Tibial nerve (tissue), 4 donors: ENCODE measurements around the gene PKP1. TPM values are rescaled to one million over a fixed set of nuclear protein-coding genes. Genes with fewer than 3 reads are reported as not detected.

Experiments
- DNase-seq, 2 donors: peaks; one replicate each; pipeline ENCODE4 v3.0.0-alpha.2; 2019; ENCODE audit warnings: low spot score in 2 of 2
- H3K27ac ChIP-seq, 4 donors: fragments of 200-600 bp; sonication (generic) in 3 of 4; one replicate each; pipeline ENCODE4 v1.5.1; 2017 to 2019; ENCODE audit warnings: mild to moderate bottlenecking in 1 of 4
- H3K27me3 ChIP-seq, 2 donors: fragments of 200-600 bp; sonication (generic) in 1 of 2; one replicate each; pipeline versions ENCODE4 v1.5.1 to v1.6.0; 2017 to 2019
- H3K36me3 ChIP-seq, 3 donors: fragments of 200-600 bp; sonication (generic); one replicate each; pipeline ENCODE4 v1.5.1; 2018 to 2019
- H3K4me1 ChIP-seq, 4 donors: fragments of 200-600 bp; sonication (generic) in 3 of 4; one replicate each; pipeline ENCODE4 v1.5.1; 2017 to 2019
- H3K4me3 ChIP-seq, 4 donors: fragments of 200-600 bp; sonication (generic) in 3 of 4; one replicate each; pipeline ENCODE4 v1.5.1; 2017 to 2019; ENCODE audit warnings: mild to moderate bottlenecking in 1 of 4, moderate library complexity in 1 of 4
- H3K9me3 ChIP-seq, 4 donors: fragments of 200-600 bp; sonication (generic) in 3 of 4; one replicate each; pipeline ENCODE4 v1.5.1; 2017 to 2019
- EP300 ChIP-seq, 2 donors: sonication (generic); formaldehyde crosslinking; IDR thresholded peaks; one replicate each; pipeline ENCODE4 v1.6.1; 2017; ENCODE audit warnings: antibody characterized with exemption in 2 of 2, mild to moderate bottlenecking in 1 of 2
- POLR2A ChIP-seq, 2 donors: fragments of 450-650 bp; IDR thresholded peaks; one replicate each; pipeline ENCODE4 v1.6.1; 2017; ENCODE audit warnings: antibody characterized with exemption in 2 of 2, mild to moderate bottlenecking in 2 of 2, moderate library complexity in 2 of 2
- WGBS, 2 donors: methylation state at CpG; one replicate each; pipeline ENCODE4 v1.1.5; 2018; 5-methylcytosine and 5-hydroxymethylcytosine counted together
- total RNA-seq, 4 donors: library from RNA; depleted of rRNA; stranded (reverse); fragments of >200 nt; gene quantifications; one replicate each; pipeline ENCODE4 v1.1.0, GENCODE V29; 2016
- TF ChIP-seq, protein P1 (sequence below), 5 experiments: fragments of 200-600 bp in 3 of 5; fragments of 450-650 bp in 2 of 5; sonication (generic) in 3 of 5; IDR thresholded peaks; one replicate each; pipeline ENCODE4 v1.5.1; 2016 to 2019; ENCODE audit warnings: antibody characterized with exemption in 5 of 5, mild to moderate bottlenecking in 3 of 5, moderate library complexity in 2 of 5

The PKP1 gene
- total RNA-seq, 4 donors from 2014 or later, result 0.22 to 0.90 (median 0.39) TPM; not detected in 1

DNA sequence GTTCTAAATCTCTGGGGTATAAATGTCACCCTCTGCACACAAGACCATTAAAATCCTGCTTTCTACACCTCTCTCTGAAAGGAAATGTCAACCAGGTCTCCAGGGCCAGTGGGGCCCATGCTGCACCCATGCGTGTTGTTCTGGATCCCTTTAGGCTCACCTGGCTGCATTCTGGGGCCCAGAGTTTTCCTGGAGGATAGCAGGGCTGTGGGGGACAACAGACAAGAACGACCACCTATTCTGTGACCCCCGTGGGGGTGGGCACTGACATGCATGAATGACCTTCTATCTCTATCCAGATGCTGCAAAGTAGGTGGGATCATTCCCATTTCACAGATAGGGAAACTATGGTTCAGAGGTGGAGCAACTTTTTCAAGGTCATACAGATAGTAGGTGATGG lies 52.6 kb downstream of the PKP1 start:
- Histone ChIP-seq H3K4me3 (no peak overlapping the region), H3K9me3 (no peaks in the 10 kb centered on the region), H3K27ac (no peak overlapping the region), H3K4me1 (no peaks in the 10 kb centered on the region), H3K36me3 (no peaks in the 10 kb centered on the region), H3K27me3 (no peaks in the 10 kb centered on the region)
- no peak for DNase-seq
- TF ChIP-seq EP300 (IDR thresholded peaks at IDR 0.05) (no peak), POLR2A (IDR thresholded peaks at IDR 0.05) (no peak)
- TF ChIP-seq, protein P1, sequence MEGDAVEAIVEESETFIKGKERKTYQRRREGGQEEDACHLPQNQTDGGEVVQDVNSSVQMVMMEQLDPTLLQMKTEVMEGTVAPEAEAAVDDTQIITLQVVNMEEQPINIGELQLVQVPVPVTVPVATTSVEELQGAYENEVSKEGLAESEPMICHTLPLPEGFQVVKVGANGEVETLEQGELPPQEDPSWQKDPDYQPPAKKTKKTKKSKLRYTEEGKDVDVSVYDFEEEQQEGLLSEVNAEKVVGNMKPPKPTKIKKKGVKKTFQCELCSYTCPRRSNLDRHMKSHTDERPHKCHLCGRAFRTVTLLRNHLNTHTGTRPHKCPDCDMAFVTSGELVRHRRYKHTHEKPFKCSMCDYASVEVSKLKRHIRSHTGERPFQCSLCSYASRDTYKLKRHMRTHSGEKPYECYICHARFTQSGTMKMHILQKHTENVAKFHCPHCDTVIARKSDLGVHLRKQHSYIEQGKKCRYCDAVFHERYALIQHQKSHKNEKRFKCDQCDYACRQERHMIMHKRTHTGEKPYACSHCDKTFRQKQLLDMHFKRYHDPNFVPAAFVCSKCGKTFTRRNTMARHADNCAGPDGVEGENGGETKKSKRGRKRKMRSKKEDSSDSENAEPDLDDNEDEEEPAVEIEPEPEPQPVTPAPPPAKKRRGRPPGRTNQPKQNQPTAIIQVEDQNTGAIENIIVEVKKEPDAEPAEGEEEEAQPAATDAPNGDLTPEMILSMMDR (IDR thresholded peaks at IDR 0.05), result no peak
- 76 to 91% methylated on average over 3 of the region's 3 CpGs for WGBS, 2 donors

DNA sequence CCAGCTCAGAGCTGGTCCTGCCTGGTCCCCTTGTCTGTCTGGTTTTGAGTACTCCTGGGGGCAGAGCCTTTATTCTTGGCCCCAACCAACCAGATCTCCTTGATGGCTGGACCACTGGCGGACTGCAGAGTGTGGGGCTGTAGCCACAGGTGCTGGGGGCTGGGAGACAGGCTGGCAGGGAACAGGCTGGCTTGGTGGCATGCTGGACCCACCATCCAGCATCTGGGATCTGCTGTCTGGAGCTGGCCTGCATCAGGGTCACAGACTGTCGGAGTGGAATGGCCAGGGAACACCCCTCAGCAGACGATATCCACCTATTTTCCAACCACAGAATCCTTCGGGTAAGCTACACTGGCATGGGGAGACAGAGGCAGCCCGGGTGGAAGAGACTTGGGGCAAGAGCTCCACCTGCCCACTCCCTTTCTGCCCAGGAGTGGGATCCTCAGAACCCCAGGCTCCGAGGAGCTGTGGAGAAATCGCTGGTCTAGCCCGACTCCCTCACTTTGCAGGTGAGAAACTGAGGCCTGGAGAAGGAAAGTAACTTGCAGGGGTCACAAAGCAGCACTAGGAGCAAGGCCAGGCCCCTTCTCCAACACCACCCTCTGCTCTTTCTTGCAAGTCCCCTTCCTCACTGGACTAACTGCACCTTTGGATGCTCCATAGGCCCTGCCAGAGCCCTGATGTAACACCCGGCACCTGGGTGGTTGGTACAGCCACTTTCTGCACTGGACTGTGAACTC lies 53.6 kb downstream of the PKP1 start:
- no peak for DNase-seq
- Histone ChIP-seq H3K36me3 (no peaks in the 10 kb centered on the region), H3K4me3 (no peak overlapping the region), H3K4me1 (no peaks in the 10 kb centered on the region), H3K9me3 (peaks cover 0 to 9% (median 0%) of the 10 kb centered on the region in 4 donors), H3K27me3 (no peaks in the 10 kb centered on the region), H3K27ac (no peak overlapping the region)
- WGBS, 2 donors, result 92 to 96% methylated on average over 8 to 9 of the region's 9 CpGs
- TF ChIP-seq, protein P1 (IDR thresholded peaks at IDR 0.05), result no peak
- TF ChIP-seq EP300 (IDR thresholded peaks at IDR 0.05), result no peak
- no peak for TF ChIP-seq POLR2A (IDR thresholded peaks at IDR 0.05)

DNA sequence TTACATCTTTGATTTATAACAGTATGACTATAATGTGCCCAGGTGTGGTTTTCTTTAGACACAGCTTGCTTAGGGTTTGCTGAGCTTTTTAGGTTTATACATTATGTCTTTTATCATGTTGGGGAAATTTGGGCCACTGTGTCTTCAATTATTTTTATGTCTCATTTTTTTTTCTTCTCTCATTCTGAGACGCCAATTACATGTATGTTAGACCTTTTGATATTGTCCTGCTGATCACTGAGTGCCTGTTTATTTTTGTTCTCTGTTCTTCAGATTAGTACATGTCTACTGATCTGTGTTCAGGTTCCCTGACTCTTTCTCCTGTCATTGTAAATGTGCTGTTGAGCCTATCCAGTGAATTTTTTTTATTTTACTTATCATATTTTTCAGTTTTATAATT lies 58.1 kb downstream of the PKP1 start:
- TF ChIP-seq POLR2A (IDR thresholded peaks at IDR 0.05), result no peak
- no peak for TF ChIP-seq EP300 (IDR thresholded peaks at IDR 0.05)
- TF ChIP-seq, protein P1 (IDR thresholded peaks at IDR 0.05), result no peak
- 88 to 89% methylated on average over 1 of the region's 1 CpG for WGBS, 2 donors
- H3K9me3 ChIP-seq, result peaks cover 0 to 13% (median 0%) of the 10 kb centered on the region in 4 donors
- H3K27me3 ChIP-seq, result no peaks in the 10 kb centered on the region
- H3K4me1 ChIP-seq, result no peaks in the 10 kb centered on the region
- H3K27ac ChIP-seq, result no peak overlapping the region
- no peaks in the 10 kb centered on the region for H3K36me3 ChIP-seq
- DNase-seq, result no peak
- no peak overlapping the region for H3K4me3 ChIP-seq

DNA sequence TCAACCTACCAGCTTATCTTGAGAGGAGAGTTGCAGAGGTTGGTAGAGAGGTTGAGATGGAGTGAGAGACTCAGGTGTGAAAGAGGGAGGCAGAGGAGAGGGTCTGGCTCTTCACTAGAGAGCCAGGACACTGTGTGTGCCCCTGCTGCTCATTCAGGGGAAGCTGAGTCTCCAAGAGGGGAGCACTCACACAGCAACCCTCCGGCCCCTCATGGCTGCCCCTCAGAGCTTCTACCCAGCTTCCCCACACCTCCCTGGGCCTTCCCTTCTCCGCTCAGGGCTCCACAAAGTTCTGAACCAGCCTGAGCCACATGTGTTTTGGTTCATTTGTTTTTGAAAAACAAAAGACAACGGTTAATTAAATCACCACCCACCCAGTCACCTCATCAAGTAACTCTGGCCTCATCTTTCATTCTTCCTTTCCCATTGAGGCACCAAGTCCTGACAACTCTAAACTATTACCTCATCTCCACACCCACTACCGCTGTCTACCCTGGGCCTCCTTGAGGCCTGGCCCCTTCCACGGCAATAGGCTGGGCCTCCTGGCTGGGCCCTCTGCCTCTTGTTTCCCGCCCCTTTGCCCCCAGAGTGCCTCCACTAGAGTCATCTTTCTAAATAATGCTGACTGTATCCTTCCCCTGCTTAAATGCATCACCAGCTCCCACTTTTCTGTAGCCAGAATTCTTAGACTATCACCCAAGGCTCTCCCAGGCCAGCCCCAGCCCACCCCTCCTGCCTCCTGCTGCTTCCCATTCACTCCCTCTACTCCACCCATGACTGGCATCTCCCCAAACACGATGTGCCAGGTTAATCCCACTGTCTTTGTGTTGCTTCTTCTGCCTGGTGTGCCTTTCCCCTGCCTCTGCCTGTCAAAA lies 61.1 kb downstream of the PKP1 start:
- H3K36me3 ChIP-seq, result no peaks in the 10 kb centered on the region
- no peak for DNase-seq
- no peaks in the 10 kb centered on the region for H3K4me1 ChIP-seq
- H3K9me3 ChIP-seq, result peaks cover 0 to 13% (median 0%) of the 10 kb centered on the region in 4 donors
- no peak overlapping the region for H3K27ac ChIP-seq
- peaks cover 0 to 7% of the 10 kb centered on the region in 2 donors for H3K27me3 ChIP-seq
- TF ChIP-seq POLR2A (IDR thresholded peaks at IDR 0.05) (no peak), EP300 (IDR thresholded peaks at IDR 0.05) (no peak)
- TF ChIP-seq, protein P1 (IDR thresholded peaks at IDR 0.05), result no peak
- H3K4me3 ChIP-seq, result no peak overlapping the region
- WGBS, 2 donors, result 67% methylated on average over 7 of the region's 7 CpGs

DNA sequence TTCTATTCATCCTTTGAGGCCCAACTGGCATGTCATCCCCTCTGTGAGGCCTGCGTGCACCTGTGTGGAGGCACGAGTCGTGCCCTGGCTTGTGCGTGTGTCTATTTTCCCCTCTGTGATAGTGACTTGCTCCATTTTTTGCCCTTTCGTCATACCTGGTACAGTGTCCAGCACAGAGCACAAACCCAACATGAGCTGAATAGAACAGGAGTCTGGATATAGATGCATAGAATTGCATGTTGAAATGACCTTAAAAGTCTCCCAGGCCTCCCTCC lies 61.7 kb downstream of the PKP1 start:
- 88 to 96% methylated on average over 5 of the region's 5 CpGs for WGBS, 2 donors
- TF ChIP-seq POLR2A (IDR thresholded peaks at IDR 0.05), result no peak
- Histone ChIP-seq H3K4me1 (no peaks in the 10 kb centered on the region), H3K27me3 (peaks cover 0 to 7% of the 10 kb centered on the region in 2 donors), H3K27ac (no peak overlapping the region), H3K9me3 (peaks cover 0 to 13% (median 0%) of the 10 kb centered on the region in 4 donors), H3K4me3 (no peak overlapping the region), H3K36me3 (no peaks in the 10 kb centered on the region)
- DNase-seq, result no peak
